IPS-18a (cell line): ENCODE results near the gene DNAJC1.

Source experiments
- H3K27ac ChIP-seq: one replicate; pipeline ENCODE4 v1.5.1; 2013; ENCODE audit warnings: low read length
- H3K27me3 ChIP-seq: one replicate; pipeline ENCODE4 v1.6.1; 2013; ENCODE audit warnings: mild to moderate bottlenecking, low read length; ENCODE audit not compliant: control insufficient read depth, insufficient read depth
- H3K36me3 ChIP-seq: one replicate; pipeline ENCODE4 v1.6.1; 2013; ENCODE audit warnings: low read depth, low read length; ENCODE audit not compliant: control insufficient read depth
- H3K4me1 ChIP-seq: one replicate; pipeline ENCODE4 v1.6.1; 2013; ENCODE audit warnings: low read depth, low read length; ENCODE audit not compliant: control insufficient read depth
- H3K4me3 ChIP-seq: one replicate; pipeline ENCODE4 v1.5.1; 2013; ENCODE audit warnings: low read length
- H3K9ac ChIP-seq: one replicate; pipeline ENCODE4 v1.6.1; 2013; ENCODE audit warnings: mild to moderate bottlenecking, low read length, moderate library complexity
- H3K9me3 ChIP-seq: one replicate; pipeline ENCODE4 v1.6.1; 2013; ENCODE audit warnings: low read depth, low read length; ENCODE audit not compliant: control insufficient read depth

Gene DNAJC1

GRCh38 chr10:21976739-21977138, 26.8 kb downstream of the DNAJC1 start:
- peaks cover 39% of the 10 kb centered on the region for H3K4me1 ChIP-seq
- no peaks in the 10 kb centered on the region for H3K27me3 ChIP-seq
- peak overlapping the region; percentile 41 for H3K4me3 ChIP-seq
- H3K27ac ChIP-seq, result peak overlapping the region; percentile 75
- peak overlapping the region; percentile 55 for H3K9ac ChIP-seq
- H3K9me3 ChIP-seq, result no peaks in the 10 kb centered on the region
- no peaks in the 10 kb centered on the region for H3K36me3 ChIP-seq

GRCh38 chr10:21976280-21976679, 27.2 kb downstream of the DNAJC1 start:
- Histone ChIP-seq H3K36me3 (no peaks in the 10 kb centered on the region), H3K4me3 (peak overlapping the region; percentile 41), H3K4me1 (peaks cover 39% of the 10 kb centered on the region), H3K9me3 (no peaks in the 10 kb centered on the region), H3K27ac (peak overlapping the region; percentile 75), H3K9ac (peak overlapping the region; percentile 55), H3K27me3 (no peaks in the 10 kb centered on the region)

- no peak overlapping the region for H3K4me3 ChIP-seq
- no peak overlapping the region for H3K27ac ChIP-seq
- no peaks in the 10 kb centered on the region for H3K9me3 ChIP-seq
- no peaks in the 10 kb centered on the region for H3K27me3 ChIP-seq
- H3K9ac ChIP-seq, result no peak overlapping the region
- H3K4me1 ChIP-seq, result peaks cover 39% of the 10 kb centered on the region
- no peaks in the 10 kb centered on the region for H3K36me3 ChIP-seq
Measured at GRCh38 chr10:21975378-21975990, 28.0 kb downstream of the DNAJC1 start.

- Histone ChIP-seq H3K36me3 (no peaks in the 10 kb centered on the region), H3K9me3 (no peaks in the 10 kb centered on the region), H3K27me3 (no peaks in the 10 kb centered on the region), H3K9ac (no peak overlapping the region), H3K27ac (no peak overlapping the region), H3K4me3 (no peak overlapping the region), H3K4me1 (peaks cover 22% of the 10 kb centered on the region)
Measured at GRCh38 chr10:21972584-21972983, 30.9 kb downstream of the DNAJC1 start.

- no peak overlapping the region for H3K4me3 ChIP-seq
- H3K9me3 ChIP-seq, result no peaks in the 10 kb centered on the region
- H3K9ac ChIP-seq, result no peak overlapping the region
- no peaks in the 10 kb centered on the region for H3K4me1 ChIP-seq
- no peaks in the 10 kb centered on the region for H3K27me3 ChIP-seq
- no peak overlapping the region for H3K27ac ChIP-seq
- H3K36me3 ChIP-seq, result no peaks in the 10 kb centered on the region
Measured at GRCh38 chr10:21969326-21970287, 33.9 kb downstream of the DNAJC1 start.

- H3K4me1 ChIP-seq, result no peaks in the 10 kb centered on the region
- no peak overlapping the region for H3K4me3 ChIP-seq
- H3K27me3 ChIP-seq, result no peaks in the 10 kb centered on the region
- H3K9ac ChIP-seq, result no peak overlapping the region
- H3K27ac ChIP-seq, result no peak overlapping the region
- H3K9me3 ChIP-seq, result no peaks in the 10 kb centered on the region
- H3K36me3 ChIP-seq, result no peaks in the 10 kb centered on the region
Measured at GRCh38 chr10:21964983-21965665, 38.4 kb downstream of the DNAJC1 start.

GRCh38 chr10:21962358-21962757, 41.2 kb downstream of the DNAJC1 start:
- Histone ChIP-seq H3K9ac (no peak overlapping the region), H3K27ac (no peak overlapping the region), H3K9me3 (no peaks in the 10 kb centered on the region), H3K4me1 (no peaks in the 10 kb centered on the region), H3K36me3 (no peaks in the 10 kb centered on the region), H3K27me3 (no peaks in the 10 kb centered on the region), H3K4me3 (no peak overlapping the region)

GRCh38 chr10:21961847-21962246, 41.7 kb downstream of the DNAJC1 start:
- no peaks in the 10 kb centered on the region for H3K4me1 ChIP-seq
- no peaks in the 10 kb centered on the region for H3K27me3 ChIP-seq

GRCh38 chr10:21959998-21960397, 43.5 kb downstream of the DNAJC1 start:
- H3K9ac ChIP-seq, result no peak overlapping the region
- H3K9me3 ChIP-seq, result no peaks in the 10 kb centered on the region
- H3K4me3 ChIP-seq, result no peak overlapping the region
- no peaks in the 10 kb centered on the region for H3K4me1 ChIP-seq
- no peak overlapping the region for H3K27ac ChIP-seq
- no peaks in the 10 kb centered on the region for H3K36me3 ChIP-seq
- no peaks in the 10 kb centered on the region for H3K27me3 ChIP-seq

More at GRCh38 chr10:21961847-21962246, 41.7 kb downstream of the DNAJC1 start:
- Histone ChIP-seq H3K9ac (no peak overlapping the region), H3K4me3 (no peak overlapping the region), H3K36me3 (no peaks in the 10 kb centered on the region), H3K27ac (no peak overlapping the region), H3K9me3 (no peaks in the 10 kb centered on the region)

- no peak overlapping the region for H3K27ac ChIP-seq
Measured at GRCh38 chr10:21954690-21955089, 48.8 kb downstream of the DNAJC1 start.

GRCh38 chr10:21954132-21954531, 49.4 kb downstream of the DNAJC1 start:
- H3K27ac ChIP-seq, result no peak overlapping the region
- no peak overlapping the region for H3K9ac ChIP-seq
- H3K4me3 ChIP-seq, result no peak overlapping the region

More at GRCh38 chr10:21954690-21955089, 48.8 kb downstream of the DNAJC1 start:
- Histone ChIP-seq H3K9ac (no peak overlapping the region), H3K4me3 (no peak overlapping the region), H3K36me3 (no peaks in the 10 kb centered on the region), H3K27me3 (no peaks in the 10 kb centered on the region), H3K4me1 (peaks cover 6% of the 10 kb centered on the region), H3K9me3 (no peaks in the 10 kb centered on the region)

More at GRCh38 chr10:21954132-21954531, 49.4 kb downstream of the DNAJC1 start:
- Histone ChIP-seq H3K36me3 (no peaks in the 10 kb centered on the region), H3K9me3 (no peaks in the 10 kb centered on the region), H3K27me3 (no peaks in the 10 kb centered on the region), H3K4me1 (peaks cover 6% of the 10 kb centered on the region)
